ENCODE measurements around the gene TMEM150A. TPM values are rescaled to one million over a fixed set of nuclear protein-coding genes. Genes with fewer than 3 reads are reported as not detected.

Gene TMEM150A
- polyA plus RNA-seq, 2 of the 4 experiments (the other 2 are of a cell fraction) = 8.5 to 10.9 TPM

DNA sequence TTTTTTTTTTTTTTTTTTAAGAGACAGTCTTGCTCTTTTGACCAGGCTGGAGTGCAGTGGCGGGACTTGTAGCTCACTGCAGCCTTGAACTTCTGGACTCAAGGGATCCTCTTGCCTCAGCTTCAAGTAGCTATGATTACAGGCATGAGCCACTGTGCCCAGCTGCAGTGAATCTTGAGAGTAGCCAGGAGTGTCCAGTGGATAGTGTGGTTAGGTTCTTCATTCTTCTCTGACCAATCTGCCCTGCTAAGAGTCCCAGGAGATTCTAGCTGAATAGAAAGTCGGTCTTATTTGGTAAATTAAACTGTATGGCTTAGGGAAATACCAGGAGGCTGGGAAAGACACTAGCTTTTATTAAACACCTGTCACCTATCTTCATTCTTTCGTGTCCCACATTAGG is 28.8 kb upstream of the TMEM150A start:
- WGBS (ENCODE audit: missing lambda C conversion rate) = 94% methylated on average over 3 of the region's 3 CpGs
- no peak for ATAC-seq
- H3K4me3 ChIP-seq = no peak overlapping the region
- no peak overlapping the region for H3K4me2 ChIP-seq
- no peak for DNase-seq (ENCODE audit: low read depth in 1 of 2, low spot score in 1 of 2)
- TF ChIP-seq, protein P1, sequence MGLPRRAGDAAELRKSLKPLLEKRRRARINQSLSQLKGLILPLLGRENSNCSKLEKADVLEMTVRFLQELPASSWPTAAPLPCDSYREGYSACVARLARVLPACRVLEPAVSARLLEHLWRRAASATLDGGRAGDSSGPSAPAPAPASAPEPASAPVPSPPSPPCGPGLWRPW (IDR thresholded peaks at IDR 0.05) = no peak
- TF ChIP-seq TP53 (CRISPR knock-in tag; IDR thresholded peaks at IDR 0.05) = no peak
- no peaks in the 10 kb centered on the region for H3K9me3 ChIP-seq
- CTCF ChIA-PET = interaction anchor here (0.6 to 12.2 kb wide), 10 partner anchors 9 to 1135 kb away, joined by 3 to 241 read pairs (median 4); partner anchors contain the start of gene USP39
- POLR2A ChIA-PET = interaction anchor here (0.6 kb wide), 1 partner anchor 11 kb away, joined by 3 read pairs; no protein-coding TSS in a partner anchor
- no peak for FAIRE-seq
- no peak overlapping the region for H3K27ac ChIP-seq
- no peaks in the 10 kb centered on the region; the same call in 2 of the 3 replicates for H3K4me1 ChIP-seq

DNA sequence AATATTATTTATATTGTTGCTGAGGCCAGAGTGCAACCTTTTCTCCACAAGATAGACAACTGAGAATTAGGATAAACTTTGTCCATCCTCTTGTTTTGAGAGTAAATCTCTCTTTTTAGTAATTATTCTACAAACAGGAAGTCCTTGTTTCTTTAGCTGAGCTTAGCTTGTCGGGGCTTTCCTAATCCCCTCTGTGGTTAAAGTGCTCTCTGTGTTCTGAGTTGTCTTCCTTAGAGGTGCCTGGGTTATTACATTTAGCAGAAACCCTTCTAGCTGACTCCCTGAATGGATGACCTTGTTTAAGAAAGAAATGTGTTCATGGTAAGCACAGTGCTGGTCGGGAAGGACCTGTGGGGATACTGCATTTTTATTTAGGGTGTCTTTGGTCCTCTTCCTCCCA is 26.2 kb upstream of the TMEM150A start:
- no peak overlapping the region for H3K27ac ChIP-seq
- TF ChIP-seq, protein P2, sequence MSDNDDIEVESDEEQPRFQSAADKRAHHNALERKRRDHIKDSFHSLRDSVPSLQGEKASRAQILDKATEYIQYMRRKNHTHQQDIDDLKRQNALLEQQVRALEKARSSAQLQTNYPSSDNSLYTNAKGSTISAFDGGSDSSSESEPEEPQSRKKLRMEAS (IDR thresholded peaks at IDR 0.05) = no peak
- TF ChIP-seq, protein P3, sequence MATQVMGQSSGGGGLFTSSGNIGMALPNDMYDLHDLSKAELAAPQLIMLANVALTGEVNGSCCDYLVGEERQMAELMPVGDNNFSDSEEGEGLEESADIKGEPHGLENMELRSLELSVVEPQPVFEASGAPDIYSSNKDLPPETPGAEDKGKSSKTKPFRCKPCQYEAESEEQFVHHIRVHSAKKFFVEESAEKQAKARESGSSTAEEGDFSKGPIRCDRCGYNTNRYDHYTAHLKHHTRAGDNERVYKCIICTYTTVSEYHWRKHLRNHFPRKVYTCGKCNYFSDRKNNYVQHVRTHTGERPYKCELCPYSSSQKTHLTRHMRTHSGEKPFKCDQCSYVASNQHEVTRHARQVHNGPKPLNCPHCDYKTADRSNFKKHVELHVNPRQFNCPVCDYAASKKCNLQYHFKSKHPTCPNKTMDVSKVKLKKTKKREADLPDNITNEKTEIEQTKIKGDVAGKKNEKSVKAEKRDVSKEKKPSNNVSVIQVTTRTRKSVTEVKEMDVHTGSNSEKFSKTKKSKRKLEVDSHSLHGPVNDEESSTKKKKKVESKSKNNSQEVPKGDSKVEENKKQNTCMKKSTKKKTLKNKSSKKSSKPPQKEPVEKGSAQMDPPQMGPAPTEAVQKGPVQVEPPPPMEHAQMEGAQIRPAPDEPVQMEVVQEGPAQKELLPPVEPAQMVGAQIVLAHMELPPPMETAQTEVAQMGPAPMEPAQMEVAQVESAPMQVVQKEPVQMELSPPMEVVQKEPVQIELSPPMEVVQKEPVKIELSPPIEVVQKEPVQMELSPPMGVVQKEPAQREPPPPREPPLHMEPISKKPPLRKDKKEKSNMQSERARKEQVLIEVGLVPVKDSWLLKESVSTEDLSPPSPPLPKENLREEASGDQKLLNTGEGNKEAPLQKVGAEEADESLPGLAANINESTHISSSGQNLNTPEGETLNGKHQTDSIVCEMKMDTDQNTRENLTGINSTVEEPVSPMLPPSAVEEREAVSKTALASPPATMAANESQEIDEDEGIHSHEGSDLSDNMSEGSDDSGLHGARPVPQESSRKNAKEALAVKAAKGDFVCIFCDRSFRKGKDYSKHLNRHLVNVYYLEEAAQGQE (IDR thresholded peaks at IDR 0.05) = no peak
- TF ChIP-seq TP53 (CRISPR knock-in tag; IDR thresholded peaks at IDR 0.05) (no peak), HOXA7 (CRISPR knock-in tag; IDR thresholded peaks at IDR 0.05) (no peak), POLR2A (IDR thresholded peaks at IDR 0.05; ENCODE audit: low read length) (no peak), HDAC2 (IDR thresholded peaks at IDR 0.05) (no peak), SMC3 (IDR thresholded peaks at IDR 0.05) (no peak), NR3C1 (IDR thresholded peaks at IDR 0.05) (no peak), MYC (IDR thresholded peaks at IDR 0.05; ENCODE audit: borderline replicate concordance, low read length) (no peak), ZC3H11A (IDR thresholded peaks at IDR 0.05) (no peak), KDM1A (IDR thresholded peaks at IDR 0.05; ENCODE audit: low read depth) (no peak), POLR2AphosphoS2 (conservative IDR thresholded peaks at IDR 0.05; ENCODE audit: low read length) (no peak), RARB (CRISPR knock-in tag; IDR thresholded peaks at IDR 0.05) (no peak), PHF8 (IDR thresholded peaks at IDR 0.05; ENCODE audit: borderline replicate concordance, low read depth) (no peak)
- TF ChIP-seq, protein P4, sequence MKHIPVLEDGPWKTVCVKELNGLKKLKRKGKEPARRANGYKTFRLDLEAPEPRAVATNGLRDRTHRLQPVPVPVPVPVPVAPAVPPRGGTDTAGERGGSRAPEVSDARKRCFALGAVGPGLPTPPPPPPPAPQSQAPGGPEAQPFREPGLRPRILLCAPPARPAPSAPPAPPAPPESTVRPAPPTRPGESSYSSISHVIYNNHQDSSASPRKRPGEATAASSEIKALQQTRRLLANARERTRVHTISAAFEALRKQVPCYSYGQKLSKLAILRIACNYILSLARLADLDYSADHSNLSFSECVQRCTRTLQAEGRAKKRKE (CRISPR knock-in tag; IDR thresholded peaks at IDR 0.05; ENCODE audit: low read depth) = no peak
- TF ChIP-seq, protein P5, sequence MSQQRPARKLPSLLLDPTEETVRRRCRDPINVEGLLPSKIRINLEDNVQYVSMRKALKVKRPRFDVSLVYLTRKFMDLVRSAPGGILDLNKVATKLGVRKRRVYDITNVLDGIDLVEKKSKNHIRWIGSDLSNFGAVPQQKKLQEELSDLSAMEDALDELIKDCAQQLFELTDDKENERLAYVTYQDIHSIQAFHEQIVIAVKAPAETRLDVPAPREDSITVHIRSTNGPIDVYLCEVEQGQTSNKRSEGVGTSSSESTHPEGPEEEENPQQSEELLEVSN (IDR thresholded peaks at IDR 0.05; ENCODE audit: borderline replicate concordance, low read depth) = no peak
- TF ChIP-seq, protein P6, sequence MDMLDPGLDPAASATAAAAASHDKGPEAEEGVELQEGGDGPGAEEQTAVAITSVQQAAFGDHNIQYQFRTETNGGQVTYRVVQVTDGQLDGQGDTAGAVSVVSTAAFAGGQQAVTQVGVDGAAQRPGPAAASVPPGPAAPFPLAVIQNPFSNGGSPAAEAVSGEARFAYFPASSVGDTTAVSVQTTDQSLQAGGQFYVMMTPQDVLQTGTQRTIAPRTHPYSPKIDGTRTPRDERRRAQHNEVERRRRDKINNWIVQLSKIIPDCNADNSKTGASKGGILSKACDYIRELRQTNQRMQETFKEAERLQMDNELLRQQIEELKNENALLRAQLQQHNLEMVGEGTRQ (IDR thresholded peaks at IDR 0.05) = no peak
- TF ChIP-seq, protein P7, sequence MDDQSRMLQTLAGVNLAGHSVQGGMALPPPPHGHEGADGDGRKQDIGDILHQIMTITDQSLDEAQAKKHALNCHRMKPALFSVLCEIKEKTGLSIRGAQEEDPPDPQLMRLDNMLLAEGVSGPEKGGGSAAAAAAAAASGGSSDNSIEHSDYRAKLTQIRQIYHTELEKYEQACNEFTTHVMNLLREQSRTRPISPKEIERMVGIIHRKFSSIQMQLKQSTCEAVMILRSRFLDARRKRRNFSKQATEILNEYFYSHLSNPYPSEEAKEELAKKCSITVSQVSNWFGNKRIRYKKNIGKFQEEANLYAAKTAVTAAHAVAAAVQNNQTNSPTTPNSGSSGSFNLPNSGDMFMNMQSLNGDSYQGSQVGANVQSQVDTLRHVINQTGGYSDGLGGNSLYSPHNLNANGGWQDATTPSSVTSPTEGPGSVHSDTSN (IDR thresholded peaks at IDR 0.05) = no peak
- TF ChIP-seq, protein P8, sequence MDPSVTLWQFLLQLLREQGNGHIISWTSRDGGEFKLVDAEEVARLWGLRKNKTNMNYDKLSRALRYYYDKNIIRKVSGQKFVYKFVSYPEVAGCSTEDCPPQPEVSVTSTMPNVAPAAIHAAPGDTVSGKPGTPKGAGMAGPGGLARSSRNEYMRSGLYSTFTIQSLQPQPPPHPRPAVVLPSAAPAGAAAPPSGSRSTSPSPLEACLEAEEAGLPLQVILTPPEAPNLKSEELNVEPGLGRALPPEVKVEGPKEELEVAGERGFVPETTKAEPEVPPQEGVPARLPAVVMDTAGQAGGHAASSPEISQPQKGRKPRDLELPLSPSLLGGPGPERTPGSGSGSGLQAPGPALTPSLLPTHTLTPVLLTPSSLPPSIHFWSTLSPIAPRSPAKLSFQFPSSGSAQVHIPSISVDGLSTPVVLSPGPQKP (IDR thresholded peaks at IDR 0.05; ENCODE audit: low read depth, low read length) = no peak
- ChIA-PET CTCF (interaction anchor here (0.7 to 15.7 kb wide), 6 partner anchors 7 to 186 kb away, joined by 3 to 229 read pairs (median 4); no protein-coding TSS in a partner anchor), POLR2A (no interaction called here)
- no peak overlapping the region for H3K4me3 ChIP-seq
- FAIRE-seq (no peak), ATAC-seq (no peak), DNase-seq (ENCODE audit: low read depth in 1 of 2, low spot score in 1 of 2) (no peak)
- H3K9me3 ChIP-seq = no peaks in the 10 kb centered on the region
- H3K4me2 ChIP-seq = no peak overlapping the region
- WGBS (ENCODE audit: missing lambda C conversion rate) = 84% methylated on average over 2 of the region's 2 CpGs
- H3K4me1 ChIP-seq = no peaks in the 10 kb centered on the region
